ENCODE measurements around the gene ANXA5. TPM values are rescaled to one million over a fixed set of nuclear protein-coding genes. Genes with fewer than 3 reads are reported as not detected.
"Not testable (repeated sequence)": the region's sequence is repeated elsewhere in the genome, so short reads cannot be mapped to it uniquely, and the experiment has no call there.

Gene ANXA5
- total RNA-seq (2014; rRNA removed; shearing (Covaris generic)) = 153 and 171 TPM in 2 replicates

- DNase-seq (ENCODE audit: low spot score) = peak; percentile 47
- in situ Hi-C loops (cut with HindIII; ENCODE audit: low sequenced_read_pairs) = no loop called here
These were observed at the start of gene ANXA5 for GRCh38 chr4:121696581-121697461. TSS of gene ANXA5 (minus strand) at chr4:121696980. CDS start at chr4:121696589, 391 bp downstream.

GRCh38 chr4:121742794-121743193 is 46.0 kb upstream of the ANXA5 start:
- in situ Hi-C loops (cut with HindIII; ENCODE audit: low sequenced_read_pairs) = no loop called here
- no peak for DNase-seq (ENCODE audit: low spot score)

- in situ Hi-C loops (cut with HindIII; ENCODE audit: low sequenced_read_pairs) = no loop called here
- no peak for DNase-seq (ENCODE audit: low spot score)
These were observed 45.0 kb upstream of the ANXA5 start for GRCh38 chr4:121741751-121742150.

GRCh38 chr4:121740796-121741409 is 44.1 kb upstream of the ANXA5 start:
- DNase-seq (ENCODE audit: low spot score) = no peak
- in situ Hi-C loops (cut with HindIII; ENCODE audit: low sequenced_read_pairs) = no loop called here

- in situ Hi-C loops (cut with HindIII; ENCODE audit: low sequenced_read_pairs) = no loop called here
These were observed 42.8 kb upstream of the ANXA5 start for GRCh38 chr4:121739575-121739974.

GRCh38 chr4:121738780-121739535 is 42.2 kb upstream of the ANXA5 start:
- DNase-seq (ENCODE audit: low spot score) = no peak
- in situ Hi-C loops (cut with HindIII; ENCODE audit: low sequenced_read_pairs) = no loop called here

More at GRCh38 chr4:121739575-121739974, 42.8 kb upstream of the ANXA5 start:
- no peak for DNase-seq (ENCODE audit: low spot score)

GRCh38 chr4:121737846-121738554 is 41.2 kb upstream of the ANXA5 start:
- in situ Hi-C loops (cut with HindIII; ENCODE audit: low sequenced_read_pairs) = no loop called here
- no peak for DNase-seq (ENCODE audit: low spot score)

GRCh38 chr4:121736735-121737351 is 40.1 kb upstream of the ANXA5 start:
- in situ Hi-C loops (cut with HindIII; ENCODE audit: low sequenced_read_pairs) = no loop called here
- DNase-seq (ENCODE audit: low spot score) = peak; percentile 40

- in situ Hi-C loops (cut with HindIII; ENCODE audit: low sequenced_read_pairs) = no loop called here
- DNase-seq (ENCODE audit: low spot score) = no peak
These were observed 37.8 kb upstream of the ANXA5 start for GRCh38 chr4:121734571-121734970.

- DNase-seq (ENCODE audit: low spot score) = no peak
- in situ Hi-C loops (cut with HindIII; ENCODE audit: low sequenced_read_pairs) = no loop called here
These were observed 37.2 kb upstream of the ANXA5 start for GRCh38 chr4:121733942-121734341.

- DNase-seq (ENCODE audit: low spot score); in situ Hi-C loops (cut with HindIII; ENCODE audit: low sequenced_read_pairs): not testable (repeated sequence)
These were observed 33.0 kb upstream of the ANXA5 start for GRCh38 chr4:121729753-121730152.

- DNase-seq (ENCODE audit: low spot score) = no peak
- in situ Hi-C loops (cut with HindIII; ENCODE audit: low sequenced_read_pairs) = no loop called here
These were observed 32.0 kb upstream of the ANXA5 start for GRCh38 chr4:121728798-121729226.

- DNase-seq (ENCODE audit: low spot score) = no peak
These were observed 31.3 kb upstream of the ANXA5 start for GRCh38 chr4:121728066-121728465.

GRCh38 chr4:121726642-121727268 is 30.0 kb upstream of the ANXA5 start:
- in situ Hi-C loops (cut with HindIII; ENCODE audit: low sequenced_read_pairs) = no loop called here
- peak; percentile 45 for DNase-seq (ENCODE audit: low spot score)

More at GRCh38 chr4:121728066-121728465, 31.3 kb upstream of the ANXA5 start:
- in situ Hi-C loops (cut with HindIII; ENCODE audit: low sequenced_read_pairs) = no loop called here

GRCh38 chr4:121724671-121725070 is 27.9 kb upstream of the ANXA5 start:
- in situ Hi-C loops (cut with HindIII; ENCODE audit: low sequenced_read_pairs) = no loop called here
- no peak for DNase-seq (ENCODE audit: low spot score)

GRCh38 chr4:121721700-121722099 is 24.9 kb upstream of the ANXA5 start:
- in situ Hi-C loops (cut with HindIII; ENCODE audit: low sequenced_read_pairs) = no loop called here
- DNase-seq (ENCODE audit: low spot score) = no peak

- in situ Hi-C loops (cut with HindIII; ENCODE audit: low sequenced_read_pairs) = no loop called here
- DNase-seq (ENCODE audit: low spot score) = no peak
These were observed 23.3 kb upstream of the ANXA5 start for GRCh38 chr4:121720109-121720508.

GRCh38 chr4:121717680-121718237 is 21.0 kb upstream of the ANXA5 start:
- no peak for DNase-seq (ENCODE audit: low spot score)
- in situ Hi-C loops (cut with HindIII; ENCODE audit: low sequenced_read_pairs) = no loop called here
